ENCODE measurements around the gene PCDHA6. TPM values are rescaled to one million over a fixed set of nuclear protein-coding genes. Genes with fewer than 3 reads are reported as not detected.

Gene PCDHA6
- total and polyA plus RNA-seq, 2 experiments from 2014 or later: 2.1 to 5.2 TPM

GRCh38 chr5:140857987-140858240 lies 30.2 kb downstream of the PCDHA6 start (continued):
- TF ChIP-seq, protein P1, sequence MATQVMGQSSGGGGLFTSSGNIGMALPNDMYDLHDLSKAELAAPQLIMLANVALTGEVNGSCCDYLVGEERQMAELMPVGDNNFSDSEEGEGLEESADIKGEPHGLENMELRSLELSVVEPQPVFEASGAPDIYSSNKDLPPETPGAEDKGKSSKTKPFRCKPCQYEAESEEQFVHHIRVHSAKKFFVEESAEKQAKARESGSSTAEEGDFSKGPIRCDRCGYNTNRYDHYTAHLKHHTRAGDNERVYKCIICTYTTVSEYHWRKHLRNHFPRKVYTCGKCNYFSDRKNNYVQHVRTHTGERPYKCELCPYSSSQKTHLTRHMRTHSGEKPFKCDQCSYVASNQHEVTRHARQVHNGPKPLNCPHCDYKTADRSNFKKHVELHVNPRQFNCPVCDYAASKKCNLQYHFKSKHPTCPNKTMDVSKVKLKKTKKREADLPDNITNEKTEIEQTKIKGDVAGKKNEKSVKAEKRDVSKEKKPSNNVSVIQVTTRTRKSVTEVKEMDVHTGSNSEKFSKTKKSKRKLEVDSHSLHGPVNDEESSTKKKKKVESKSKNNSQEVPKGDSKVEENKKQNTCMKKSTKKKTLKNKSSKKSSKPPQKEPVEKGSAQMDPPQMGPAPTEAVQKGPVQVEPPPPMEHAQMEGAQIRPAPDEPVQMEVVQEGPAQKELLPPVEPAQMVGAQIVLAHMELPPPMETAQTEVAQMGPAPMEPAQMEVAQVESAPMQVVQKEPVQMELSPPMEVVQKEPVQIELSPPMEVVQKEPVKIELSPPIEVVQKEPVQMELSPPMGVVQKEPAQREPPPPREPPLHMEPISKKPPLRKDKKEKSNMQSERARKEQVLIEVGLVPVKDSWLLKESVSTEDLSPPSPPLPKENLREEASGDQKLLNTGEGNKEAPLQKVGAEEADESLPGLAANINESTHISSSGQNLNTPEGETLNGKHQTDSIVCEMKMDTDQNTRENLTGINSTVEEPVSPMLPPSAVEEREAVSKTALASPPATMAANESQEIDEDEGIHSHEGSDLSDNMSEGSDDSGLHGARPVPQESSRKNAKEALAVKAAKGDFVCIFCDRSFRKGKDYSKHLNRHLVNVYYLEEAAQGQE (IDR thresholded peaks at IDR 0.05; ENCODE audit: unreplicated experiment): no peak
- TF ChIP-seq ZNF331 (CRISPR knock-in tag; IDR thresholded peaks at IDR 0.05; ENCODE audit: low read depth) (no peak), STAT1 (IDR thresholded peaks at IDR 0.05; ENCODE audit: unreplicated experiment) (no peak), CTCF (conservative IDR thresholded peaks at IDR 0.05; ENCODE audit: low read depth in 2 of 2) (no peak)

DNA sequence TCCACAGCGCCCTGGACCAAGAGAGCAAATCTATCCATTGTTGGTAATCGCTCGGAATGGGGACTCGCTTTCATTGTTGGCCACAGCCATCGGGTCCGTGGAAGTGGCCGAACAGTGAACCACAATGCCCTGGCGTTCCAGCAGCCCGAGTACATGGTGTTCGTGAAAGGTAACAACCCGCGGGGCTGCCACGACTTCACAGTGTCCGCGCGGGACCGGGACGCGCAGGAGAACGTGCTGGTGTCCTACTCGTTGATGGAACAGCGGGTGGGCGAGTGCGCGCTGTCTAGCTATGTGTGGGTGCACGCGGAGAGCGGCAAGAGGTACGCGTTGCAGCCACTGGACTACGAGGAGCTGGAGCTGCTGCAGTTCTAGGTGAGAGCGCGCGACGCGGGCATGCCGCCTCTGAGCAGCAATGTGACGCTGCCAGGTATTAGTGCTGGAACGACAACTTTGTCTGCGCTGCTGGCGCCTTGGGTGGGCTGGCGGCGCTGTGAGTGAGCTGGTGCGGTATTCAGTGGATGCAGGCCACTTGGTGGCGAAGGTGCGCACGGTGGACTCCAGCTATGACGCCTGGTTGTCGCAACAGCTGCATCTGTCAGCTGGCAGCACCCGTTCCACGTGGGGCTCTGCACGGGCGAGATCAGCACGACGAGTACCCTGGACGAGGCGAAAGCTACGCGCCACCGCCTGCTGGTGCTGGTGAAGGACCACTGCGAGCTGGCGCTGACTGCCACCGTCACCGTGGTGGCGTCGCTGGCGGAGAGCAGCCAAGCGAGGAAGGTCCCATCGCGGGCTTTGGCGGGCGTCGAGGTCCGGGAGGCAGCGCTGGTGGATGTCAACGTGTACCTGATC lies 34.9 kb downstream of the PCDHA6 start:
- H3K4me1 Mint-ChIP-seq: no peaks in the 10 kb centered on the region
- Histone ChIP-seq H4K20me1 (replicated peaks; ENCODE audit: insufficient read depth) (no peaks in the 10 kb centered on the region; the same call in 1 of the 2 replicates), H3K4me2 (no peak overlapping the region), H3K27ac (ENCODE audit: low read depth) (no peak overlapping the region), H3K36me3 (ENCODE audit: insufficient read depth) (no peaks in the 10 kb centered on the region; the same call in 1 of the 2 replicates), H3K9me2 (ENCODE audit: insufficient read depth) (no peaks in the 10 kb centered on the region), H3F3A (replicated peaks; ENCODE audit: low read depth) (no peaks in the 10 kb centered on the region), H3K4me3 (no peak overlapping the region), H2AFZ (no peak overlapping the region), H3K4me1 (ENCODE audit: insufficient read depth) (no peaks in the 10 kb centered on the region), H3K27me3 (ENCODE audit: insufficient read depth) (no peaks in the 10 kb centered on the region), H3K79me2 (replicated peaks; ENCODE audit: insufficient read depth) (peaks cover 15% of the 10 kb centered on the region)
- H3K27ac Mint-ChIP-seq: no peak overlapping the region
- peaks cover 31% of the 10 kb centered on the region; the same call in 2 of the 3 replicates for H3K9me3 Mint-ChIP-seq
- TF ChIP-seq, protein P1 (IDR thresholded peaks at IDR 0.05; ENCODE audit: unreplicated experiment): no peak
- no peak for TF ChIP-seq CTCF (conservative IDR thresholded peaks at IDR 0.05; ENCODE audit: low read depth in 2 of 2)
- TF ChIP-seq ZNF331 (CRISPR knock-in tag; IDR thresholded peaks at IDR 0.05; ENCODE audit: low read depth): no peak
- no peak for DNase-seq (ENCODE audit: low spot score)
- no peak overlapping the region for H3K4me3 Mint-ChIP-seq
- H3K27me3 Mint-ChIP-seq (ENCODE audit: insufficient read depth, low read depth, poor library complexity): peaks cover 3% of the 10 kb centered on the region
- peaks cover 51% of the 10 kb centered on the region for H3K36me3 Mint-ChIP-seq (ENCODE audit: low read depth)
- no peak for ATAC-seq

Measured in GM23338 (cell line).